ENCODE results near the gene PIR. TPM values are rescaled to one million over a fixed set of nuclear protein-coding genes. Genes with fewer than 3 reads are reported as not detected.
A peak's percentile ranks its signal among the peaks of the same experiment; 100 is the strongest.

The PIR gene
- total and polyA plus RNA-seq, 2 of the 8 experiments (the other 6 are each of a cell fraction or from before 2014, with no cell fraction given): 6.4 to 10.3 TPM

GRCh38 chrX:15350329-15350996, 142.7 kb downstream of the PIR start:
- H3K9me3 ChIP-seq (ENCODE audit: insufficient read depth in 2 of 2, low read depth in 1 of 2, low read length in 1 of 2): no peaks in the 10 kb centered on the region
- no peaks in the 10 kb centered on the region for H3K27me3 ChIP-seq (replicated peaks in 1 of 4; ENCODE audit: control insufficient read depth in 3 of 4, extremely low read depth in 1 of 4, insufficient read depth in 3 of 4, low read length in 3 of 4)
- H2BK5ac ChIP-seq (ENCODE audit: low read depth, low read length): no peak overlapping the region
- no peak overlapping the region for H3K4ac ChIP-seq (replicated peaks; ENCODE audit: insufficient read length, low read depth, low read length)
- H3K18ac ChIP-seq (ENCODE audit: extremely low read depth, low read length): no peak overlapping the region
- H3K4me2 ChIP-seq (ENCODE audit: insufficient read depth in 1 of 2, low read depth in 2 of 2, low read length in 2 of 2): no peak overlapping the region
- no peak overlapping the region for H3K9ac ChIP-seq (replicated peaks in 1 of 4; ENCODE audit: extremely low read depth in 1 of 4, low read depth in 3 of 4, low read length in 3 of 4)
- no peak overlapping the region for H2BK12ac ChIP-seq (ENCODE audit: low read depth, low read length)
- no peak overlapping the region for H4K8ac ChIP-seq (ENCODE audit: extremely low read depth, insufficient read depth, low read length)
- H2BK120ac ChIP-seq (replicated peaks; ENCODE audit: low read depth, low read length): no peak overlapping the region
- H3K4me3 ChIP-seq (ENCODE audit: extremely low read depth in 1 of 4, insufficient read depth in 2 of 4, low read depth in 3 of 4, low read length in 4 of 4): no peak overlapping the region
- no peak for TF ChIP-seq CHD2 (IDR thresholded peaks at IDR 0.05; ENCODE audit: low read length)
- TF ChIP-seq JUN (IDR thresholded peaks at IDR 0.05; ENCODE audit: low read depth, low read length): no peak
- no peak for TF ChIP-seq CREB1 (IDR thresholded peaks at IDR 0.05)
- TF ChIP-seq SUZ12 (IDR thresholded peaks at IDR 0.05; ENCODE audit: low read length): no peak
- TF ChIP-seq TAF7 (optimal IDR thresholded peaks at IDR 0.05; ENCODE audit: borderline replicate concordance, low read depth, low read length): no peak
- TF ChIP-seq SIRT6 (IDR thresholded peaks at IDR 0.05; ENCODE audit: low read length): no peak
- TF ChIP-seq POLR2AphosphoS5 (IDR thresholded peaks at IDR 0.05; ENCODE audit: low read depth, low read length): no peak
- TF ChIP-seq YY1 (IDR thresholded peaks at IDR 0.05; ENCODE audit: low read depth, low read length): no peak
- TF ChIP-seq RAD21 (IDR thresholded peaks at IDR 0.05 in 1 of 2, conservative IDR thresholded peaks at IDR 0.05 in 1 of 2; ENCODE audit: low read depth in 2 of 2, low read length in 2 of 2): no peak
- no peak overlapping the region for H2BK15ac ChIP-seq (ENCODE audit: low read length)
- H3K56ac ChIP-seq (replicated peaks; ENCODE audit: insufficient read length, low read depth, low read length): no peak overlapping the region
- WGBS, 2 experiments (ENCODE audit: extremely low coverage in 1 of 2, insufficient coverage in 1 of 2, insufficient read length in 1 of 2, insufficient replicate concordance in 2 of 2, low coverage in 1 of 2, low lambda C conversion rate in 2 of 2, missing lambda C conversion rate in 1 of 2): 50% methylated on average over 4 of the region's 8 CpGs; no CpG with 5 or more reads in 1 of the 2 experiments
- H4K91ac ChIP-seq (replicated peaks; ENCODE audit: insufficient read length, low read length): no peak overlapping the region
- no peaks in the 10 kb centered on the region for H3K36me3 ChIP-seq (ENCODE audit: control insufficient read depth in 2 of 4, insufficient read depth in 4 of 4, low read length in 3 of 4)
- no peaks in the 10 kb centered on the region for H3K79me2 ChIP-seq (ENCODE audit: control insufficient read depth in 1 of 2, insufficient read depth in 2 of 2, low read length in 2 of 2)
- no peaks in the 10 kb centered on the region for H3K79me1 ChIP-seq (ENCODE audit: low read depth, low read length)
- FAIRE-seq (no peak), DNase-seq (ENCODE audit: low read depth in 1 of 2, low spot score in 2 of 2) (peak in 1 of 2 experiments; percentile 45)
- no peaks in the 10 kb centered on the region for H3K4me1 ChIP-seq (replicated peaks in 1 of 4; ENCODE audit: control insufficient read depth in 3 of 4, insufficient read depth in 4 of 4, low read length in 3 of 4)
- no peak overlapping the region for H3K14ac ChIP-seq (ENCODE audit: insufficient read length)
- H2AK5ac ChIP-seq (ENCODE audit: low read depth, low read length): no peak overlapping the region
- ChIA-PET POLR2A (ENCODE audit: partially characterized antibody) (no interaction called here), CTCF (ENCODE audit: partially characterized antibody) (interaction anchor here (0.6 to 6.7 kb wide), 10 partner anchors 8 to 306 kb away, joined by 3 to 106 read pairs (median 3); no protein-coding TSS in a partner anchor)
- H4K20me1 ChIP-seq (replicated peaks in 1 of 2; ENCODE audit: control insufficient read depth in 1 of 2, insufficient read depth in 2 of 2, low read length in 2 of 2): no peaks in the 10 kb centered on the region
- H4K5ac ChIP-seq (ENCODE audit: insufficient read length, low read depth, low read length): no peak overlapping the region
- H3K23me2 ChIP-seq (ENCODE audit: low read depth, low read length): no peaks in the 10 kb centered on the region
- no peak overlapping the region for H2AFZ ChIP-seq (ENCODE audit: low read length)
- no peak overlapping the region for H2BK20ac ChIP-seq (ENCODE audit: low read length)
- no peak overlapping the region for H3K23ac ChIP-seq (ENCODE audit: insufficient read length)
- no peak overlapping the region for H3K27ac ChIP-seq (ENCODE audit: low read depth, low read length)

Measured in H1 (cell line).